B cell (primary cell): ENCODE results near the gene C19orf85. TPM values are rescaled to one million over a fixed set of nuclear protein-coding genes. Genes with fewer than 3 reads are reported as not detected.

Source experiments
- ATAC-seq: fragments of 200-7000 bp; cut with Tn5 transposase; one replicate; pipeline ENCODE4 v1.10.0; 2021; ENCODE audit warnings: low read depth, mild to moderate bottlenecking, moderate number of reproducible peaks, moderate library complexity
- CTCF ChIA-PET: fragments of 350-600 bp; sonication (Branson Sonifier 250); formaldehyde crosslinking; loops from one replicate; lab custom pipeline; 2021; ENCODE audit warnings: antibody characterized with exemption, inconsistent platforms; lab: Charles Lee
- POLR2A ChIA-PET: fragments of 350-600 bp; sonication (Branson Sonifier 250); formaldehyde crosslinking; loops from one replicate; lab custom pipeline; 2021; ENCODE audit warnings: antibody characterized with exemption; lab: Charles Lee
- DNase-seq: peaks from one replicate; pipeline ENCODE4 v3.0.0; 2013
- H2AFZ ChIP-seq: 2 replicates; pipeline ENCODE4 v1.6.1; 2012; ENCODE audit warnings: mild to moderate bottlenecking, low read depth, low read length; ENCODE audit not compliant: insufficient read depth, poor library complexity, severe bottlenecking
- H3K27ac ChIP-seq, 2 donors: 1 replicate in 1 of 2; 2 replicates in 1 of 2; pipeline ENCODE4 v1.5.1; 2012 to 2013; ENCODE audit warnings: low read length in 2 of 2, mild to moderate bottlenecking in 2 of 2, moderate library complexity in 1 of 2
- H3K27me3 ChIP-seq, 4 experiments: fragments of 200-600 bp in 1 of 4; sonication (generic) in 1 of 4; replicated peaks in 1 of 4; 1 replicate in 2 of 4; 2 replicates in 2 of 4; pipeline versions ENCODE4 v1.6.1 to v1.7.0; 2013 to 2016; ENCODE audit warnings: low read length in 3 of 4, mild to moderate bottlenecking in 2 of 4, mixed read lengths in 1 of 4, moderate library complexity in 1 of 4; ENCODE audit not compliant: insufficient read depth in 4 of 4, control insufficient read depth in 3 of 4; ENCODE audit errors: control extremely low read depth in 1 of 4
- H3K36me3 ChIP-seq, 2 experiments: replicated peaks in 1 of 2; 1 replicate in 1 of 2; 2 replicates in 1 of 2; pipeline versions ENCODE4 v1.6.1 to v1.7.1; 2013; ENCODE audit warnings: low read length in 1 of 2; ENCODE audit not compliant: insufficient read depth in 2 of 2, control insufficient read depth in 1 of 2; ENCODE audit errors: control extremely low read depth in 1 of 2, extremely low read depth in 1 of 2
- H3K4me1 ChIP-seq, 2 donors: fragments of 200-600 bp in 1 of 2; sonication (generic) in 1 of 2; 1 replicate in 1 of 2; 2 replicates in 1 of 2; pipeline versions ENCODE4 v1.5.1 to v1.6.1; 2013 to 2017; ENCODE audit warnings: low read length in 2 of 2; ENCODE audit not compliant: control insufficient read depth in 2 of 2, insufficient read depth in 2 of 2
- H3K4me2 ChIP-seq: replicated peaks from 2 replicates; pipeline ENCODE3; 2012; ENCODE audit warnings: mild to moderate bottlenecking, low read depth, low read length; ENCODE audit not compliant: poor library complexity, severe bottlenecking
- H3K4me3 ChIP-seq, 5 experiments: fragments of 200-600 bp in 1 of 5; sonication (generic) in 1 of 5; 1 replicate in 3 of 5; 2 replicates in 2 of 5; pipeline versions ENCODE4 v1.5.1 to v1.7.0; 2011 to 2016; ENCODE audit warnings: low read length in 4 of 5, mild to moderate bottlenecking in 4 of 5, low read depth in 2 of 5, control low read depth in 1 of 5, moderate library complexity in 1 of 5; ENCODE audit not compliant: insufficient read depth in 1 of 5; ENCODE audit errors: control extremely low read depth in 1 of 5, extremely low read depth in 1 of 5
- H3K79me2 ChIP-seq: fragments of 200-600 bp; sonication (generic); one replicate; pipeline ENCODE4 v1.6.0; 2016; ENCODE audit warnings: low read length; ENCODE audit not compliant: control insufficient read depth, insufficient read depth
- H3K9ac ChIP-seq: fragments of 200-600 bp; sonication (generic); 2 replicates; pipeline ENCODE4 v1.6.1; 2017; ENCODE audit warnings: mild to moderate bottlenecking, low read length, moderate library complexity
- H3K9me3 ChIP-seq, 3 donors: one replicate each; pipeline versions ENCODE4 v1.6.1 to v1.7.1; 2013; ENCODE audit warnings: low read length in 2 of 3; ENCODE audit not compliant: control insufficient read depth in 2 of 3, insufficient read depth in 1 of 3; ENCODE audit errors: control extremely low read depth in 1 of 3
- H4K20me1 ChIP-seq: 2 replicates; pipeline ENCODE4 v1.6.0; 2012; ENCODE audit warnings: mild to moderate bottlenecking, low read length; ENCODE audit not compliant: insufficient read depth, control insufficient read depth, poor library complexity, severe bottlenecking
- H3K27ac Mint-ChIP-seq: one replicate; pipeline ENCODE4 v1.8.0; 2021; ENCODE audit warnings: mixed read lengths
- H3K27me3 Mint-ChIP-seq: one replicate; pipeline ENCODE4 v1.8.0; 2021; ENCODE audit warnings: mixed read lengths
- H3K4me1 Mint-ChIP-seq: one replicate; pipeline ENCODE4 v1.8.0; 2021; ENCODE audit warnings: mixed read lengths
- H3K4me3 Mint-ChIP-seq: one replicate; pipeline ENCODE4 v1.8.0; 2021; ENCODE audit warnings: mixed read lengths
- H3K9me3 Mint-ChIP-seq: one replicate; pipeline ENCODE4 v1.8.0; 2022; ENCODE audit warnings: mixed read lengths; ENCODE audit not compliant: insufficient read depth
- CTCF ChIP-seq: fragments of 200-600 bp; IDR thresholded peaks from one replicate; pipeline ENCODE4 v1.8.0; 2022; ENCODE audit warnings: antibody characterized with exemption, mild to moderate bottlenecking
- EZH2 ChIP-seq: IDR thresholded peaks from 2 replicates; pipeline ENCODE4 v1.6.1; 2012; ENCODE audit warnings: borderline replicate concordance, low read depth, mild to moderate bottlenecking, moderate library complexity, low read length; ENCODE audit not compliant: insufficient read depth, poor library complexity, severe bottlenecking
- WGBS: methylation state at CpG from one replicate; pipeline ENCODE4 v1.1.5; 2013; ENCODE audit warnings: missing lambda C conversion rate; ENCODE audit not compliant: insufficient coverage; 5-methylcytosine and 5-hydroxymethylcytosine counted together
- intact Hi-C: fragments of 100-400 bp; cut with micrococcal nuclease; formaldehyde crosslinking; loops from one replicate; pipeline ENCODE4 v1.10.0; 2022
- polyA plus RNA-seq: library from polyadenylated mRNA; depleted of rRNA; stranded (reverse); fragments of >200 nt; gene quantifications from 2 replicates; pipeline ENCODE4 v1.2.3, GENCODE V29; 2012
- total RNA-seq, 2 donors: library from RNA; stranded (reverse); fragments of 120-200 nt in 1 of 2; gene quantifications; 1 replicate in 1 of 2; 2 replicates in 1 of 2; pipeline versions ENCODE4 v1.2.3 to v1.2.4, GENCODE V29; 2013 to 2022

C19orf85 gene
- total and polyA plus RNA-seq, 2 donors (not counting 1 experiment from before 2014, with no cell fraction given): not detected

GRCh38 chr19:55478364-55478763 is 13.8 kb upstream of the C19orf85 start:
- no peak for TF ChIP-seq EZH2
- no peak for TF ChIP-seq CTCF
- peaks cover 34% of the 10 kb centered on the region for H3K79me2 ChIP-seq
- H3K27me3 ChIP-seq: no peaks in the 10 kb centered on the region
- no peak overlapping the region for H3K27ac ChIP-seq
- no peaks in the 10 kb centered on the region for H3K9me3 ChIP-seq
- no peaks in the 10 kb centered on the region for H3K27me3 Mint-ChIP-seq
- H3K4me3 Mint-ChIP-seq: peak overlapping the region; percentile 69
- H3K9me3 Mint-ChIP-seq: no peaks in the 10 kb centered on the region
- H3K4me3 ChIP-seq: no peak overlapping the region
- peaks cover 0 to 2% of the 10 kb centered on the region in 2 experiments for H3K36me3 ChIP-seq
- ATAC-seq: no peak
- H3K27ac Mint-ChIP-seq: peak overlapping the region; percentile 56
- H3K4me2 ChIP-seq: peak overlapping the region; percentile 98
- H3K4me1 Mint-ChIP-seq: peaks cover 34% of the 10 kb centered on the region
- POLR2A ChIA-PET: no interaction called here
- H2AFZ ChIP-seq: no peak overlapping the region
- H3K4me1 ChIP-seq: peaks cover 15 to 21% of the 10 kb centered on the region in 2 donors
- intact Hi-C loops: no loop called here
- no peak for DNase-seq
- peaks cover 26% of the 10 kb centered on the region for H4K20me1 ChIP-seq
- CTCF ChIA-PET: interaction anchor here (2.2 to 3.5 kb wide), 2 partner anchors 11 to 26 kb away, joined by 9 to 34 read pairs; no protein-coding TSS in a partner anchor
- WGBS: 96% methylated on average over 12 of the region's 12 CpGs
- H3K9ac ChIP-seq: no peak overlapping the region

- Mint-ChIP-seq H3K27ac (peak overlapping the region; percentile 56), H3K27me3 (no peaks in the 10 kb centered on the region), H3K4me3 (peak overlapping the region; percentile 69), H3K4me1 (peaks cover 34% of the 10 kb centered on the region), H3K9me3 (no peaks in the 10 kb centered on the region)
- no peak overlapping the region for H3K9ac ChIP-seq
- no peak for DNase-seq
- no peaks in the 10 kb centered on the region for H3K27me3 ChIP-seq
- ChIA-PET POLR2A (no interaction called here), CTCF (interaction anchor here (3.5 to 5.1 kb wide), 2 partner anchors 11 to 26 kb away, joined by 34 to 45 read pairs; no protein-coding TSS in a partner anchor)
- H3K4me1 ChIP-seq: peaks cover 15 to 21% of the 10 kb centered on the region in 2 donors
- H3K4me2 ChIP-seq: peak overlapping the region; percentile 98
- H4K20me1 ChIP-seq: peaks cover 22% of the 10 kb centered on the region
- ATAC-seq: no peak
- H3K27ac ChIP-seq: no peak overlapping the region
- H3K79me2 ChIP-seq: peaks cover 34% of the 10 kb centered on the region
- no peaks in the 10 kb centered on the region for H3K9me3 ChIP-seq
- 95% methylated on average over 13 of the region's 13 CpGs for WGBS
- H3K36me3 ChIP-seq: peaks cover 0 to 2% of the 10 kb centered on the region in 2 experiments
- intact Hi-C loops: loop anchor here (1.0 to 2.0 kb wide), 4 partner anchors 7 to 139 kb away; partner anchors contain the start of genes KMT5C and NAT14
- no peak overlapping the region for H2AFZ ChIP-seq
- no peak for TF ChIP-seq CTCF
- no peak for TF ChIP-seq EZH2
- H3K4me3 ChIP-seq: no peak overlapping the region
These were observed 13.4 kb upstream of the C19orf85 start for GRCh38 chr19:55477905-55478304.
